OCI-LY3 (cell line): ENCODE measurements around the gene DENND1A.

Experiments
- H2AFZ ChIP-seq: fragments of 200-600, 300-600 bp; shearing (Covaris generic); 2 replicates; pipeline ENCODE4 v1.6.0; 2014; ENCODE audit warnings: antibody characterized with exemption, low read depth, low read length
- H3K27ac ChIP-seq: fragments of 200-600, 300-600 bp; sonication (generic); 2 replicates; pipeline ENCODE4 v1.5.1; 2014; ENCODE audit warnings: mild to moderate bottlenecking, low read length, moderate library complexity, mixed read lengths
- H3K27me3 ChIP-seq: fragments of 200-600, 300-600 bp; sonication (generic); 2 replicates; pipeline ENCODE4 v1.6.1; 2014; ENCODE audit warnings: low read depth, low read length, mixed read lengths
- H3K36me3 ChIP-seq: fragments of 200-600, 300-600 bp; sonication (generic); replicated peaks from 2 replicates; pipeline ENCODE3; 2014; ENCODE audit warnings: low read depth, low read length, mixed read lengths
- H3K4me1 ChIP-seq: fragments of 300-600, 200-600 bp; sonication (generic); 2 replicates; pipeline ENCODE4 v1.6.1; 2014; ENCODE audit warnings: low read length, mixed read lengths
- H3K4me2 ChIP-seq: fragments of 200-600, 300-600 bp; sonication (generic); 2 replicates; pipeline ENCODE4 v1.6.1; 2014; ENCODE audit warnings: low read length, mixed read lengths
- H3K4me3 ChIP-seq: fragments of 300-600, 200-600 bp; sonication (generic); 2 replicates; pipeline ENCODE4 v1.5.1; 2014; ENCODE audit warnings: antibody characterized with exemption, mild to moderate bottlenecking, low read length, moderate library complexity
- H3K79me2 ChIP-seq: fragments of 300-600, 200-600 bp; shearing (Covaris generic); 2 replicates; pipeline ENCODE4 v1.6.1; 2014; ENCODE audit warnings: mild to moderate bottlenecking, low read length, mixed read lengths
- H3K9ac ChIP-seq: fragments of 300-600, 200-600 bp; shearing (Covaris generic); 2 replicates; pipeline ENCODE4 v1.6.0; 2014; ENCODE audit warnings: mild to moderate bottlenecking, low read length, moderate library complexity
- H3K9me3 ChIP-seq: fragments of 200-600, 300-600 bp; shearing (Covaris generic); 2 replicates; pipeline ENCODE4 v1.6.1; 2014; ENCODE audit warnings: low read length, mixed read lengths; ENCODE audit not compliant: insufficient read depth
- H4K20me1 ChIP-seq: fragments of 200-600, 300-600 bp; sonication (generic); 2 replicates; pipeline ENCODE4 v1.6.1; 2016; ENCODE audit warnings: low read length, mixed read lengths; ENCODE audit not compliant: insufficient read depth
- CTCF ChIP-seq: fragments of 200-600, 300-600 bp; sonication (generic); IDR thresholded peaks from 2 replicates; pipeline ENCODE4 v1.5.1; 2014; ENCODE audit warnings: antibody characterized with exemption, low read length, low read depth
- EZH2phosphoT487 ChIP-seq: fragments of 200-600 bp; shearing (Covaris generic); IDR thresholded peaks from 2 replicates; pipeline ENCODE4 v1.6.1; 2018; ENCODE audit warnings: antibody characterized with exemption, mixed run types, low read depth

DENND1A gene

GRCh38 chr9:123562844-123563346, 367.0 kb downstream of the DENND1A start:
- no peak overlapping the region for H3K4me3 ChIP-seq
- no peak overlapping the region for H3K27ac ChIP-seq
- TF ChIP-seq CTCF, result no peak
- TF ChIP-seq EZH2phosphoT487, result no peak
- H3K4me2 ChIP-seq, result no peak overlapping the region
- H2AFZ ChIP-seq, result no peak overlapping the region
- H3K36me3 ChIP-seq, result peaks cover 20% of the 10 kb centered on the region
- H3K27me3 ChIP-seq, result no peaks in the 10 kb centered on the region
- no peaks in the 10 kb centered on the region for H3K79me2 ChIP-seq
- no peak overlapping the region for H3K9ac ChIP-seq
- H3K9me3 ChIP-seq, result no peaks in the 10 kb centered on the region
- H4K20me1 ChIP-seq, result peaks cover 8% of the 10 kb centered on the region; the same call in 1 of the 2 replicates
- H3K4me1 ChIP-seq, result peaks cover 7% of the 10 kb centered on the region

GRCh38 chr9:123561046-123561445, 368.9 kb downstream of the DENND1A start:
- Histone ChIP-seq H3K9ac (no peak overlapping the region), H3K4me3 (no peak overlapping the region), H3K27ac (no peak overlapping the region), H3K79me2 (no peaks in the 10 kb centered on the region), H3K4me1 (peaks cover 7% of the 10 kb centered on the region), H2AFZ (no peak overlapping the region), H4K20me1 (peaks cover 8% of the 10 kb centered on the region; the same call in 1 of the 2 replicates), H3K36me3 (peaks cover 30% of the 10 kb centered on the region), H3K9me3 (no peaks in the 10 kb centered on the region), H3K27me3 (no peaks in the 10 kb centered on the region), H3K4me2 (no peak overlapping the region)
- no peak for TF ChIP-seq EZH2phosphoT487
- no peak for TF ChIP-seq CTCF

- Histone ChIP-seq H3K27me3 (no peaks in the 10 kb centered on the region), H3K9me3 (no peaks in the 10 kb centered on the region), H3K79me2 (no peaks in the 10 kb centered on the region), H3K36me3 (peaks cover 41% of the 10 kb centered on the region), H2AFZ (no peak overlapping the region), H3K4me3 (no peak overlapping the region), H4K20me1 (no peaks in the 10 kb centered on the region), H3K9ac (no peak overlapping the region), H3K4me1 (no peaks in the 10 kb centered on the region), H3K27ac (no peak overlapping the region), H3K4me2 (no peak overlapping the region)
- no peak for TF ChIP-seq CTCF
- no peak for TF ChIP-seq EZH2phosphoT487
Observed at GRCh38 chr9:123556464-123557435, 373.2 kb downstream of the DENND1A start.

- no peak for TF ChIP-seq EZH2phosphoT487
- no peak for TF ChIP-seq CTCF
- Histone ChIP-seq H3K4me2 (no peak overlapping the region), H3K9me3 (no peaks in the 10 kb centered on the region), H3K36me3 (peaks cover 33% of the 10 kb centered on the region), H3K9ac (no peak overlapping the region), H3K4me3 (no peak overlapping the region), H3K4me1 (no peaks in the 10 kb centered on the region), H3K27ac (no peak overlapping the region), H4K20me1 (no peaks in the 10 kb centered on the region), H3K27me3 (no peaks in the 10 kb centered on the region), H3K79me2 (no peaks in the 10 kb centered on the region), H2AFZ (no peak overlapping the region)
Observed at GRCh38 chr9:123555646-123556045, 374.3 kb downstream of the DENND1A start.
